Keratinocyte (primary cell): ENCODE data around the gene INTS1.

ENCODE experiments used
- EZH2 ChIP-seq: IDR thresholded peaks from one replicate; pipeline ENCODE4 v1.6.1; 2012; ENCODE audit warnings: inconsistent platforms, mild to moderate bottlenecking, low read length, moderate library complexity
- TF ChIP-seq, protein P1 (sequence below), 3 experiments: IDR thresholded peaks in 1 of 3; conservative IDR thresholded peaks in 1 of 3; optimal IDR thresholded peaks in 1 of 3; 2 replicates in 2 of 3; 3 replicates in 1 of 3; pipeline versions ENCODE3 to v1.5.1; 2011; ENCODE audit warnings: low read length in 3 of 3, mild to moderate bottlenecking in 3 of 3, moderate library complexity in 2 of 3, control low read depth in 1 of 3, inconsistent platforms in 1 of 3; ENCODE audit not compliant: insufficient read depth in 2 of 3; ENCODE audit errors: extremely low read depth in 1 of 3

DNA sequence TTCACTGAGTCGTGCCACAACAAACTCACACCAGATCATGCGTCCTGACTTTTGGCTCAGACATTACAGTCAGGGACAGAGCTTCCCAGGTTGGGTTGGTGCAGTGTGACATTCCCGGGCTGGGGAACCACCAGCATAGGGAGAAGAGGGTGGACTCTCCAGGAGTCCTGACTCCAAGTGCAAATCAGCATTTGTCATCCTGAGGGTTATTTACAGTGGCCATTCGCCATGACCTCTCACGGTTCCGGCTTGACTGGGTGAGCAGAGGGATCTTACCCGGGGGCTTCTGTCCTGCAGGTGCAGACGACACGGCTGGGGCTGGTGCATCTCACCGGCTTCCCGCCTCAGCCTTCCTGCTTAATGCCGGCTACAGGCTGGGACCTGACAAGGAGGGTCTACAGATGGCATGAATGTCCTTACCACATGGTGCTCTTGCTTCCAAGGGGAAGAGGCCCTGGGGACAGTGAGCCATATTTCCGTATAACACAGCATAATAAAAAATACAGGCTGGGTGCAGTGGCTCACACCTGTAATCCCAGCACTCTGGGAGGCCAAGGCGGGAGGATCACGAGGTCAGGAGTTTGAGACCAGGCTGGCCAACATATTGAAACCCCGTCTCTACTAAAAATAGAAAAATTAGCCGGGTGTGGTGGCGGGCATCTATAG is 12.5 kb upstream of the INTS1 start:
- TF ChIP-seq, protein P1, sequence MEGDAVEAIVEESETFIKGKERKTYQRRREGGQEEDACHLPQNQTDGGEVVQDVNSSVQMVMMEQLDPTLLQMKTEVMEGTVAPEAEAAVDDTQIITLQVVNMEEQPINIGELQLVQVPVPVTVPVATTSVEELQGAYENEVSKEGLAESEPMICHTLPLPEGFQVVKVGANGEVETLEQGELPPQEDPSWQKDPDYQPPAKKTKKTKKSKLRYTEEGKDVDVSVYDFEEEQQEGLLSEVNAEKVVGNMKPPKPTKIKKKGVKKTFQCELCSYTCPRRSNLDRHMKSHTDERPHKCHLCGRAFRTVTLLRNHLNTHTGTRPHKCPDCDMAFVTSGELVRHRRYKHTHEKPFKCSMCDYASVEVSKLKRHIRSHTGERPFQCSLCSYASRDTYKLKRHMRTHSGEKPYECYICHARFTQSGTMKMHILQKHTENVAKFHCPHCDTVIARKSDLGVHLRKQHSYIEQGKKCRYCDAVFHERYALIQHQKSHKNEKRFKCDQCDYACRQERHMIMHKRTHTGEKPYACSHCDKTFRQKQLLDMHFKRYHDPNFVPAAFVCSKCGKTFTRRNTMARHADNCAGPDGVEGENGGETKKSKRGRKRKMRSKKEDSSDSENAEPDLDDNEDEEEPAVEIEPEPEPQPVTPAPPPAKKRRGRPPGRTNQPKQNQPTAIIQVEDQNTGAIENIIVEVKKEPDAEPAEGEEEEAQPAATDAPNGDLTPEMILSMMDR (optimal IDR thresholded peaks at IDR 0.05 in 1 of 3, IDR thresholded peaks at IDR 0.05 in 1 of 3, conservative IDR thresholded peaks at IDR 0.05 in 1 of 3; ENCODE audit: extremely low read depth in 1 of 3, insufficient read depth in 2 of 3, low read length in 3 of 3), result no peak
- no peak for TF ChIP-seq EZH2
